ENCODE results near the gene ZNF74. TPM values are rescaled to one million over a fixed set of nuclear protein-coding genes. Genes with fewer than 3 reads are reported as not detected.

The ZNF74 gene
- total RNA-seq, 1 experiment from 2014 or later = 34.3 TPM

- peaks cover 2 to 15% (median 4%) of the 10 kb centered on the region in 3 experiments; a peak in 5 of 7 replicates for H3K36me3 Mint-ChIP-seq (ENCODE audit: insufficient read depth in 1 of 3, low read depth in 3 of 3)
- no peak overlapping the region for H2BK12ac ChIP-seq (ENCODE audit: insufficient read length, low read depth, low read length)
- H2AK5ac ChIP-seq (ENCODE audit: insufficient read length, low read length) = no peak overlapping the region
- H3K79me2 ChIP-seq (ENCODE audit: insufficient read depth, low read length) = no peaks in the 10 kb centered on the region
- no peak overlapping the region for H3K14ac ChIP-seq (ENCODE audit: insufficient read depth, low read length)
- H2BK15ac ChIP-seq (ENCODE audit: low read depth, low read length) = no peak overlapping the region
- no peak overlapping the region for H2BK20ac ChIP-seq (ENCODE audit: low read depth, low read length, poor library complexity, severe bottlenecking)
- H4K5ac ChIP-seq (ENCODE audit: insufficient read length, low read depth, low read length) = no peak overlapping the region
- no peak overlapping the region for H3K4ac ChIP-seq (ENCODE audit: low read depth, low read length)
- no peak overlapping the region for H4K8ac ChIP-seq (replicated peaks; ENCODE audit: insufficient read length, low read depth, low read length)
- H3K56ac ChIP-seq (ENCODE audit: insufficient read length, low read depth, low read length) = no peak overlapping the region
- no peak overlapping the region for H3K18ac ChIP-seq (ENCODE audit: insufficient read length, low read depth, low read length)
- no peaks in the 10 kb centered on the region for H3K23me2 ChIP-seq (ENCODE audit: insufficient read length, low read depth, low read length, poor library complexity, severe bottlenecking)
- no peak overlapping the region for H3T11ph ChIP-seq (ENCODE audit: low read length)
- no peaks in the 10 kb centered on the region for H3K79me1 ChIP-seq (ENCODE audit: insufficient read depth, low read depth, low read length, poor library complexity, severe bottlenecking)
- no peak overlapping the region for H3K4me2 ChIP-seq (ENCODE audit: insufficient read depth, insufficient read length, low read length)
- H3K9ac ChIP-seq (ENCODE audit: extremely low read depth, insufficient read length, low read length) = no peak overlapping the region
- no peak overlapping the region for H3K4me3 Mint-ChIP-seq
- H2AFZ ChIP-seq (ENCODE audit: low read length) = no peak overlapping the region
- DNase-seq = peak; percentile 89
- H3K23ac ChIP-seq (ENCODE audit: insufficient read length, low read depth, low read length) = no peak overlapping the region
- no peaks in the 10 kb centered on the region for H4K20me1 ChIP-seq (ENCODE audit: control insufficient read depth, insufficient read depth, insufficient read length)
- H4K91ac ChIP-seq (ENCODE audit: insufficient read length, low read depth, low read length) = no peak overlapping the region
- no peak overlapping the region for H3K27ac ChIP-seq (ENCODE audit: insufficient read length, low read depth, low read length)
- H2BK5ac ChIP-seq (ENCODE audit: insufficient read length, low read length) = no peak overlapping the region
- peak; percentile 94 for TF ChIP-seq CTCF (conservative IDR thresholded peaks at IDR 0.05)
- peak overlapping the region in 2 of 3 experiments; percentile 78 to 85; a peak in 3 of 7 replicates for H3K27ac Mint-ChIP-seq
- no peaks in the 10 kb centered on the region for H3K27me3 Mint-ChIP-seq (ENCODE audit: low read depth)
- H2BK120ac ChIP-seq (ENCODE audit: low read depth, low read length, poor library complexity, severe bottlenecking) = no peak overlapping the region
- WGBS (ENCODE audit: extremely low coverage, insufficient read length, low lambda C conversion rate) = no CpG with 5 or more reads among the region's 6 CpGs
- 0 out of 2 replicates have a peak, but pooled peaks cover 2% of the 10 kb centered on the region for H3K4me1 ChIP-seq (ENCODE audit: insufficient read depth, low read length)
- no peaks in the 10 kb centered on the region for H3K9me3 Mint-ChIP-seq
- H3K27me3 ChIP-seq (ENCODE audit: insufficient read depth, low read length) = no peaks in the 10 kb centered on the region
- H3K9me3 ChIP-seq (ENCODE audit: control insufficient read depth, low read depth, low read length) = no peaks in the 10 kb centered on the region
- peaks cover 15 to 21% of the 10 kb centered on the region in 2 experiments for H3K4me1 Mint-ChIP-seq
These were observed 62.2 kb downstream of the ZNF74 start for GRCh38 chr22:20456064-20456721.

Data from H9 (cell line).